ENCODE measurements around the gene SLC25A45.

The SLC25A45 gene

GRCh38 chr11:65400307-65401072 lies 18.0 kb upstream of the SLC25A45 start:
- TF ChIP-seq CTCF (IDR thresholded peaks at IDR 0.05; ENCODE audit: low read depth, low read length): no peak
- no peak overlapping the region for H3K4me3 ChIP-seq (ENCODE audit: low read depth, low read length)

- no peak overlapping the region for H3K4me3 ChIP-seq (ENCODE audit: low read depth, low read length)
- TF ChIP-seq CTCF (IDR thresholded peaks at IDR 0.05; ENCODE audit: low read depth, low read length): no peak
Measured at GRCh38 chr11:65399845-65400244, 17.4 kb upstream of the SLC25A45 start.

- no peak for TF ChIP-seq CTCF (IDR thresholded peaks at IDR 0.05; ENCODE audit: low read depth, low read length)
- H3K4me3 ChIP-seq (ENCODE audit: low read depth, low read length): no peak overlapping the region
Measured at GRCh38 chr11:65399249-65399648, 16.8 kb upstream of the SLC25A45 start.

- H3K4me3 ChIP-seq (ENCODE audit: low read depth, low read length): no peak overlapping the region
- TF ChIP-seq CTCF (IDR thresholded peaks at IDR 0.05; ENCODE audit: low read depth, low read length): no peak
Measured at GRCh38 chr11:65398362-65398910, 16.0 kb upstream of the SLC25A45 start.

- no peak for TF ChIP-seq CTCF (IDR thresholded peaks at IDR 0.05; ENCODE audit: low read depth, low read length)
- H3K4me3 ChIP-seq (ENCODE audit: low read depth, low read length): no peak overlapping the region
Measured at GRCh38 chr11:65396769-65397745, 14.6 kb upstream of the SLC25A45 start.

- no peak for TF ChIP-seq CTCF (IDR thresholded peaks at IDR 0.05; ENCODE audit: low read depth, low read length)
- no peak overlapping the region for H3K4me3 ChIP-seq (ENCODE audit: low read depth, low read length)
Measured at GRCh38 chr11:65395961-65396530, 13.6 kb upstream of the SLC25A45 start.

Measured in WI38 (cell line).